OCI-LY7 (cell line): ENCODE results near the gene PNLDC1.

Experiments
- EZH2phosphoT487 ChIP-seq: fragments of 200-600 bp; sonication (generic); IDR thresholded peaks from 2 replicates; pipeline ENCODE4 v1.6.1; 2018; ENCODE audit warnings: low read depth, borderline replicate concordance, mild to moderate bottlenecking, mixed run types, antibody characterized with exemption, low read length, moderate library complexity, mixed read lengths
- TF ChIP-seq, protein P1 (sequence below): fragments of 200-600 bp; sonication (generic); conservative IDR thresholded peaks from 2 replicates; pipeline ENCODE4 v1.5.1; 2014; ENCODE audit warnings: mild to moderate bottlenecking, antibody characterized with exemption, low read length, moderate library complexity, mixed read lengths

DNA sequence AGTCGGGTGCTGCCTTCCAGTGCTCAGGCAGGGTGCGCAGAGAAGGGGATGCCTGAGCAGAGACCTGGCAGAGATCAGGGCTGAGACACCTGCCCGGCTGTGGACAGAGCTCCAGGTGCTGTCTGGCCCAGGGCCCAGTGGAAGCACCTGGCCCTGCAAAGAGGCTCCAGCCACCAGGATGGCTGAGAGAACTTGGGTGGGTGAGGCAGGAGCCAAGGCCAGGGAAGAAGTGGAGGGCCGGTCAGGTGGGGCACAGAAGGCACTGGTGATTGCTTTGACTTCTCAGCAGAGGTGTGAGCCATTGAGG is 31.2 kb downstream of the PNLDC1 start:
- TF ChIP-seq, protein P1, sequence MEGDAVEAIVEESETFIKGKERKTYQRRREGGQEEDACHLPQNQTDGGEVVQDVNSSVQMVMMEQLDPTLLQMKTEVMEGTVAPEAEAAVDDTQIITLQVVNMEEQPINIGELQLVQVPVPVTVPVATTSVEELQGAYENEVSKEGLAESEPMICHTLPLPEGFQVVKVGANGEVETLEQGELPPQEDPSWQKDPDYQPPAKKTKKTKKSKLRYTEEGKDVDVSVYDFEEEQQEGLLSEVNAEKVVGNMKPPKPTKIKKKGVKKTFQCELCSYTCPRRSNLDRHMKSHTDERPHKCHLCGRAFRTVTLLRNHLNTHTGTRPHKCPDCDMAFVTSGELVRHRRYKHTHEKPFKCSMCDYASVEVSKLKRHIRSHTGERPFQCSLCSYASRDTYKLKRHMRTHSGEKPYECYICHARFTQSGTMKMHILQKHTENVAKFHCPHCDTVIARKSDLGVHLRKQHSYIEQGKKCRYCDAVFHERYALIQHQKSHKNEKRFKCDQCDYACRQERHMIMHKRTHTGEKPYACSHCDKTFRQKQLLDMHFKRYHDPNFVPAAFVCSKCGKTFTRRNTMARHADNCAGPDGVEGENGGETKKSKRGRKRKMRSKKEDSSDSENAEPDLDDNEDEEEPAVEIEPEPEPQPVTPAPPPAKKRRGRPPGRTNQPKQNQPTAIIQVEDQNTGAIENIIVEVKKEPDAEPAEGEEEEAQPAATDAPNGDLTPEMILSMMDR = no peak
- TF ChIP-seq EZH2phosphoT487 = no peak
